NCI-H1694 treated with DMSO at 0.1 percent for 48 hours (cell line): ENCODE results near the gene GJA8.
"Not testable (repeated sequence)": the region's sequence is repeated elsewhere in the genome, so short reads cannot be mapped to it uniquely, and the experiment has no call there.

Experiments
- DNase-seq: peaks from one replicate; lab custom pipeline; 2025; lab: John Stamatoyannopoulos, UW

GJA8 gene

DNA sequence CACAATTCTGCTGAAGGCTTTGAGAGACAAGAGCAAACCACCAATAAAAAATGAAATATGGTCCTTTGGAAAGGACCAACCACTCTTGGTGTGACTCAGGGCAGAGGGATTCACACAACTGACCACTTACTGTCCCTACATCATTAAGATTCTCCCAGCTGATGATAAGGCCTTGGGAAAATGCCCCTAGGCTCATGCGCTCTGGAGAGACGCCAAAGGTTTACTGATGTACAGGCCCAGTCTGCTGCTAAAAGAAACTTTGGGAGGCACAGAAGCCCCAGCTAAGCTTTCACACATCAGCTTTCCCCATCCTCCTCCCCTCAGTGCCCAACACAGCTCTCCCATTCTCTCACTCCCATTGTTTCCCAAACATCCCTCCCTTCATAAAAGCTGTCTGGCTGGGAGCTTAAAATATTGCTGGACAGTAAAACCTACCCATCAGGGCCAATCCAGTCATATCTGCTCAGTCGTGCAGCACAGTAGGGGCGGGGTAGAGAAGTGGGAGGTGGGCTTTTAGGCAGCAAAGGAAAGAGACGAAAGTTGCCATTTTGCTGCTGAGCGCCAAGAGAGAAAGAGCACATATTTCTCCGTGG lies at the start of gene GJA8:
Gene GJA8 (plus strand): TSS at position 543 of the 593 bp plus-strand sequence. CDS start 5,161 bp downstream, outside the sequence.
- DNase-seq, result no peak

DNA sequence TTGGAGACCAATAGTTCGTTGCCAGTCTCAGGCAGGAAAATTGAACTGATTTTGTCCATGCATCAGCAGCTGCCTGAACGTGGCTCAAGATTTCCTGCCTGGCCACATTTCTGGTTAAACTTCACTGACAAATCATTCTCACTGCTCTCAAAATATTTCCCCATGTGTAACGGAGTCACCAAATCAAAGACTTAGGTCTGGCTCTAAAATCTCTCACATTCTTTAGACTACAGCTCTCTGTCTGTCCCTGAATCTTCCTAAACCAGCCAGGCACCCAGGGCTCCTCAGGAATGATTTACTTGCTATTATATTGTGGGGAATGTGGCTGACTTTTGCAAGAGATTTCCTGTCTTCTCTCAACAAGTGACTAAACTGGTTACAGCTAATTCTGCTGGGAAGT lies 49.2 kb upstream of the GJA8 start:
- no peak for DNase-seq

DNA sequence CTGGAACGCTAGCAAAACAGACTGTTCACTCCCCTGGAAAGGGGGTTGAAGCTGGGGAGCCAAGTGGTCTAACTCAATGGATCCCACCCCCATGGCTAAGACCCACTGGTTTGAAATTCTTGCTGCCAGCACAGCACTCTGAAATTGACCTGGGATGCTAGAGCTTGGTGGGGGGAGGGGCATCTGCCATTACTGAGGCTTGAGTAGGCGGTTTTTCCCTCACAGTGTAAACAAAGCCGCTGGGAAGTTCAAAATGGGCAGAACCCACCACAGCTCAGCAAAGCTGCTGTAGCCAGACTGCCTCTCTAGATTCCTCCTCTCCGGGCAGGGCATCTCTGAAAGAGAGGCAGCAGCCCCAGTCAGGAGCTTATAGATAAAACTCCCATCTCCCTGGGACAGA lies 47.6 kb upstream of the GJA8 start:
- not testable (repeated sequence) for DNase-seq

DNA sequence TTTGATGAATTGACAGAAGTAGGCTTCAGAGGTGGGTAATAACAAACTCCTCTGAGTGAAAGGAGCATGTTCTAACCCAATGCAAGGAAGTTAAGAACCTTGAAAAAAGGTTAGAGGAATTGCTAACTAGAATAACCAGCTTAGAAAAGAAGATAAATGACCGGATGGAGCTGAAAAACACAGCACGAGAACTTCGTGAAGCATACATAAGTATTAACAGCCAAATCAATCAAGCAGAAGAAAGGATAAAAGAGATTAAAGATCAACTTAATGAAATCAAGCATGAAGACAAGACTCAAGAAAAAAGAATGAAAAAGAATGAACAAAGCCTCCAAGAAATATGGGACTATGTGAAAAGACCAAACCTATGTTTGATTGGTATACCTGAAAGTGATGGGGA lies 46.6 kb upstream of the GJA8 start:
- DNase-seq, result not testable (repeated sequence)

DNA sequence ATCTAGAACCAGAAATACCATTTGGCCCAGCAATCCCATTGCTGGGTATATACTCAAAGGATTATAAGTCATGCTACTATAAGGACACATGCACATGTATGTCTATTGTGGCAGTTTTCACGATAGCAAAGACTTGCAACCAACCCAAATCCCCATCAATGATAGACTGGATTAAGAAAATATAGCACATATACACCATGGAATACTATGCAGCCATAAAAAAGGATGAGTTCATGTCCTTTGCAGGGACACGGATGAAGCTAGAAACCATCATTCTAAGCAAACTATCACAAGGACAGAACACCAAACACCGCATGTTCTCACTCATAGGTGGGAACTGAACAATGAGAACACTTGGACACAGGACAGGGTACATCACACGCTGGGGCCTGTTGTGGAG lies 35.4 kb upstream of the GJA8 start:
- DNase-seq, result not testable (repeated sequence)

DNA sequence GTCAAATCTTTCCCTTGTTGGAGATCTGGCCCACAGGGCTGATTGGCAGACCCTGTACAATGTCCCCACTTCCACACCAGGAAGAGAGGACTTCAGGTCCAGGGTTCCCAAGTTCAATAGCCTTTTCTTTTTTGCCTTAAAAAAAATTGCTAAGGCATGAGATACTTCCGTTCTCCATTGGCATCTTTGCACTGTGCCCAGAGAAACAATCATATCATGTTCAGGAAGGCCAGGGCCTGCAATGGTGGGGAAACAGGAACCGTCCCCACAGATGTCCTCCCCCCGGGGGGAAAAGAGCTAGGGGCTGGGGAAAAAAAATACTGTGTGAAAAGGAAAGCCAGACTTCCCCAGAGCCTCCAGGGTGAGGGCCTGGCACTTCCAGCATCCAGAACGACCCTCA lies 24.6 kb upstream of the GJA8 start:
- DNase-seq, result no peak

DNA sequence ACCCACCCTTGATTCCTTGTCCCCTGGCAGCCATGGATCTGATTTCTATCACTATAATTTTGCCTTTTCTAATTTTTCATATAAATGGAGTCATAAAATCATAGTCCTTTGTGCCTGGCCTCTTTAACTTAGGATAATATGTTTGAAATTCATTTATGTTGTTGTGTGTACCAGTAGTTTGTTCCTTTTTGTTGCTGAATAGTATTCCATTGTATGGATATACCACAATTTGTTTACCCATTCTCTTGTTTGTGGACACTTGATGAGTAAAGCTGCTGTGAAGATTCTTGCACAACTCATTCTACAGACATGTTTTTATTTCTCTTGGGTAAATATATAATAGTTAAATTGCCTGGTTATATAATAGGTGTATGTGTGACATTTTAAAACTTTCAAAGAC lies 22.7 kb upstream of the GJA8 start:
- no peak for DNase-seq

DNA sequence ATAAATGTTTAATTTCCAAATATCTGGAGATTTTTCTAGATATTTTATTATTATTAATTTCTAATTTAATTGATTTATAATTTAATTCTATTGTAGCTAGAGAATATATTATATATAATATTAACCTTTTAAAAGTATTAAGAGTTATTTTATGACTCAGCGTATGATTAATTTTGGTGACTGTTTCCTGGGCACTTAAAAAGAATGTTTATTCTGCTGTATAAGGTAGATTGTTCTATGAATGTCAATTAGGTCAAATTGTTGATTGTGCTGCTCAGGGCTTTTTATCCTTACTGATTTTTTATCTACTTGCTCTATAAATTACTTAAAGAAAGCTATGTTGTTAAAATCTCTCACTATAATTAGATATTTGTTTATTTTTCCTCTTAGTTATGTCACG lies 20.1 kb upstream of the GJA8 start:
- no peak for DNase-seq

DNA sequence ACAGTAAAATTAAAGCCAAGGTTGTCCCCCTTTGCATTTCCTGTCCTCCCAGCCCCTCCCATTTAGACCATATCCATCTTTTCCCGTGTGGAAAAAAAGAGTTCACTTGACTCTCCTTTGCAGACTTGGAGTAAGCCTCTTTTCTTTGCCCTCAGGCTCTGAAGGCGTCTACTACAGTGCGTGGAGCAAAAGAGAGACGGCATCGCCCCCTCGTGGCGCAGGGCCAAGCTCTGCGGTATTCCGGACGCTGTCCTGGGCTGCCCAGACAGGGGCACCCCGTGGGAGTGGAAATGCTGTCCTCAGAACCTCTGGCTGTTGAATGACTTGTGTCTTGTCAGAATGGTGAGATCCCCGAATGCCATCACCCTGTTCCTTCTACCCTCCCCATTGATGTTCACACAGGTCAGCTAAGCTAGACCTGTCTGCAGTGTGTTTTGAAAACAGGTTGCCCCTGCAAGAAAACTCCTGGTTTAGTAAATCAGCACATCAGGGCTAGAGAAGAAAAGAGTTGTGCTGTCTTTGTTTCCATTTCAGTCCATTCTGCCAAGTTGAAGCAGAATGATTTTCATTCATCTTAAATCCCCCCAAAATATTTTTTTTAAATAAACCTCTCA lies 12.3 kb upstream of the GJA8 start:
- DNase-seq, result no peak

DNA sequence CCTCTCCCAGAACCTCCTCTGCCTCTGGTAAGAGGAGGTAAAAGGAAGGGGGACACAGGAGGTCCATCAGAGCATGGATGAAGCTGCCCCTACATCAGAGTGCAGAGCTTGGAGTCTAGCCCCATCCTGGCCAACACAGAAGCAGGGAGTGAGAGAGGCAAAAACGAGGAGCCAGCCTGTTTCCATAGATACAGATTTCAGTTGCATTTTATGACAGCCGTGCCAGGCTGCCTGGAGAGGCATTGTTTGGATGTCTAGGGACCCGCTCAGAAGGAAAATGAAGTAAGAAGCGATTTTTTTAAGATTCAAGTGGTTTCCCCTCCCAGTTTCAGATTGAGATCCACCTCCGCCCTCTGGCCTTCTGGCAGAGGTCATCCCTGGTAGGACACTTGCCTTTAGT lies 11.5 kb upstream of the GJA8 start:
- no peak for DNase-seq

DNA sequence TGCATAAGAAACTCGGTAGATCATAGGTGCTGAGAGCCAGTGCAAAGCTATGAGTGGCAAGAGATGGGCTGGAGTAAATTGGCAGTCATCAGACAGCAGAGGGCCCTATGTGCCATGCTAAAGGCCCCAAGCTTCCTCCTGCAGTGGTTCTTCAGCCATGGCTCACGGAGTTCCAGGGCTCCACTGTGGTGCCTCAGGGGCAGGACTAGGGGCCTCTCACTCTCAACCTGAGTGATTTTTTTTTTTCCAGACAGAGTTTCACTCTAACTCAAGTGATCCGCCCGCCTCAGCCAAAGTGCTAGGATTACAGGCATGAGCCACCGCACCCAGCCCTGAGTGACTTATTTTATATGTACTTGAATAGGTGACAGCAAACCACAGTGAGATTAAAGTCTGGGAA lies 10.4 kb upstream of the GJA8 start:
- no peak for DNase-seq

DNA sequence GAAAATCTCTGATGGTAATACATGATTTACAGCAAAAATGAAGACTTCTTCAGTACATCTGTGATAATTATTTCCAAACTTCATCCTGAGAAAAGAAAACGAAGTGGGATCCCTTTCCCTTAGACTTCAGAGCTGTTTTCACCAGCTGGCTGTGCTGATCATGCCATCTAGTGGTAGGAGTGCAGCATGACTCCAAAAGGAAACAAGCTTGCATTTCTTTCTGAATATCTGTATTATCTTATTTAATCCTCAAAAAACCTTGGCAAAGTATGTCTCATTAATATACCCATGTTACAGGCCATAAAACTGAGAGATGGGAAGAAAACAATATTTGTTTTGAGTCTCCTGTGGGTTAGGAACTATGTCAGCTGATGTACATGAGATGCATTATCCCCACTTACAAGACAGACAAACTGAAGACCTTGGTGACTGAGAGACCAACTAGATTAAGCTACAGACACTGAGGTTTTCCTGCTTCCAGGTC lies 9.8 kb upstream of the GJA8 start:
- DNase-seq, result peak; percentile 62

DNA sequence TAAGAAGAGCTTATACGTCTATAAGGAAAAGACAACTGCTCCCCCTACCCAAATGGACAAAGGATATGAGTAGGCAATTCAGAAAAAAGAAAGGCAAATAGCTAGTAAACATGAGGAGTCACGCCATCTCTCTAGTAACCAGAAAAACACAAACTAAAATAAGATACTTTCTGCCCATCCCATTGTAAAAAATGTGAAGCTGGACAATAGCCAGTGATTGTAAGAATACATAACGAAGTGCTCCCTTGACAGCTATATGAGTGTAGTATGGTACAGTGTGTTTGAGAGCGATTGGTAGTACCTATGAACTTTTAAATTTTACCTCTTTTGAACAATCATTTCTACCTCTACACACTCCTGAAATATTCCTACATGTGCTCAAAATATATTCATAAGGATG lies 7.5 kb upstream of the GJA8 start:
- no peak for DNase-seq

DNA sequence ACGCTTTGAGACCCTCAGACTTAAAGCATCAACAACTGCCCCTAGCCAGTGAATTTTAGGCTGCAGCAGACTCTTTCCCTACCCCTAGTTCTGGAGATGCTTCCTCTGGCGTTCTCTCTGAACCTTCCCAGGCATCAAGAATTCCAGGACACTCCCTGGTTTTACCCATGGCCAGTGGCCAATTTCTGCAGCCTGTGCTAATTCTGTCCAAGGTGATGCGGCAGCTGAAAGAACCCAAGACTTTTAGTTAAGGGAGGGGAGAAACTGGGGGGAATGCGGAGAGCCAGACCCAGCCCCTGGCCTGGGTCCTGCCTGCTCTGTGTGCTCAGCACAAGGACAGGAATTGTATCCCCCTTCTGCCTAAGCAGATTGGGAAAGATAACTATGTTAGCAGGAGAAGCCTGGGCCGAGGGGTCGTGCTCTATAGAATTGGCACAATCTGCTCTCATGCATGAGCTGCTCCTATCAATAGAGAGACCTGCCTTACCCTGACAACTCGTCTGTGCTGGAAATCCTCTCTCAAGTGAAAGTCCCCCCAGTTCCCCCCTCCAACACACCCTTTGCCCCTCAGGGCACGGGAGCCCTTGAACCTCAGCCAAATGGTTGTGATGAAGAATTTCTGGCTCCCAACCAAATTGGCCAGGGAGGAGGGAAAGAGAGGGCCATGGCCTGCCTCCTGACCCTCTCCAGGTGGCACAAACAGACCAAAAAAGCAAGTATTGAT lies 5.4 kb upstream of the GJA8 start:
- no peak for DNase-seq

DNA sequence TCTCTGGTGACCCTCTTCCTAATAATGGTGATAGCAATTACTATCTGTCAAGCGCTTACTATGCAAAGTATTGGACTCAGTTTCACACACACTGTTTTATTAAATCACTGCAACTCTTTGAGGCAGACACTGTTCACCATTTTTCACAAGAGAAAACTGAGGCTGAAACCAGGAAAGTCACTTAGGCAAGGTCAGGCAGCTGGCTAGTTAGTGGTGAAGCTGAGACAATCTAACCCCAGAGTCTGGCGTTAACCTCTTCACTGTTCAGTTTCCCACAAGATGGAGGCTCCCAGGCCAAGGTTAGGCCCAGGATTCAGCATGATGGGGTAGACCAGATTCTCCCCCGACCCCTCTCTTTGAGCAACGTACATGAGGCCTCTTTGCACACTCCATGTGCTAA lies 4.8 kb upstream of the GJA8 start:
- DNase-seq, result no peak

DNA sequence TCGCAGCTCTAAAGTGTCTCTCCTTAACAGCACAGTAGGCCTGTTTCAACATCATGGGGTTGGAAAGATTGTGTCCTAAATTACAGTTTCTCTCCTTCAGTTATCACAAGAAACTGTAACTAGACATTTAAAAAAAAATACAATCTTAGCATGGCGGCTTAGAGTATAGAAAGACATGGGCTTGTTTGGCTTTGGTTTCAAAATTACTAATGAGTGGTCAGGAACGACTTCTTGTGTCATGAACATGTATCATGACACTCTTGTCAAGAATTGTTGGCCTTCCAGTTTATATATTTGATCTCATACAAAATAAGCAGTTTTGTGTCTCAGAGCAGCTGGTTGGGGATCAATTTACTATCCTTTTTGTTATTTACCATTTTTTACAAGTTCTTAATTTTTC lies 2.1 kb downstream of the GJA8 start:
- DNase-seq, result no peak

DNA sequence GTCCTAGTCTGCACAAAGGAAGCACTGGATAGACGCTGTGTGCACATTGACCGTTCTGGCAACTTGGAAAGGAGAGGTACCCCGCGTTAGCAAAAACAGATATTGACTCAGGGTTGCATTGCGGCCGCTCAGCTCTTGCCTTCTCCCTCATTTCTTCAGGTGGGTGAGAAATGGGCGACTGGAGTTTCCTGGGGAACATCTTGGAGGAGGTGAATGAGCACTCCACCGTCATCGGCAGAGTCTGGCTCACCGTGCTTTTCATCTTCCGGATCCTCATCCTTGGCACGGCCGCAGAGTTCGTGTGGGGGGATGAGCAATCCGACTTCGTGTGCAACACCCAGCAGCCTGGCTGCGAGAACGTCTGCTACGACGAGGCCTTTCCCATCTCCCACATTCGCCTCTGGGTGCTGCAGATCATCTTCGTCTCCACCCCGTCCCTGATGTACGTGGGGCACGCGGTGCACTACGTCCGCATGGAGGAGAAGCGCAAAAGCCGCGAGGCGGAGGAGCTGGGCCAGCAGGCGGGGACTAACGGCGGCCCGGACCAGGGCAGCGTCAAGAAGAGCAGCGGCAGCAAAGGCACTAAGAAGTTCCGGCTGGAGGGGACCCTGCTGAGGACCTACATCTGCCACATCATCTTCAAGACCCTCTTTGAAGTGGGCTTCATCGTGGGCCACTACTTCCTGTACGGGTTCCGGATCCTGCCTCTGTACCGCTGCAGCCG lies 5.4 kb downstream of the GJA8 start:
- DNase-seq, result no peak

DNA sequence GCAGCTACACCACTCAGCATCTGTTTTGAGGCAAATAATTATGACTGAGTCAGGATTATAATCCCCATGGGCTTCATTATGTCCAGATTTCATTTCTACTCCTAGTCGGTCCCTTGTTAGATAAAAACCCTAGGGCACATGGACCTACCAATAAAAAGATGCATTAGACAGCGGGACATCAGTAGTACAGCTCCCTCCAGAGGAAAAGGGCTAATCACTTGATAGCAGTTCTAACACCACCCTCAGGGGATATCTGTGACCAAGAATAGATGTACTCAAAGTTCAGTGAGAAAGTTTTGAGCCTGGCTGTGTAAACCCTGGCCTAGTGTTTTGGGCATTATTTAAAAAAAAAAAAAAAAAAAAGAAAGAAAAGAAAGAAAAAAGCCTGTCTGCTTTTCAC lies 10.0 kb downstream of the GJA8 start:
- DNase-seq, result no peak

DNA sequence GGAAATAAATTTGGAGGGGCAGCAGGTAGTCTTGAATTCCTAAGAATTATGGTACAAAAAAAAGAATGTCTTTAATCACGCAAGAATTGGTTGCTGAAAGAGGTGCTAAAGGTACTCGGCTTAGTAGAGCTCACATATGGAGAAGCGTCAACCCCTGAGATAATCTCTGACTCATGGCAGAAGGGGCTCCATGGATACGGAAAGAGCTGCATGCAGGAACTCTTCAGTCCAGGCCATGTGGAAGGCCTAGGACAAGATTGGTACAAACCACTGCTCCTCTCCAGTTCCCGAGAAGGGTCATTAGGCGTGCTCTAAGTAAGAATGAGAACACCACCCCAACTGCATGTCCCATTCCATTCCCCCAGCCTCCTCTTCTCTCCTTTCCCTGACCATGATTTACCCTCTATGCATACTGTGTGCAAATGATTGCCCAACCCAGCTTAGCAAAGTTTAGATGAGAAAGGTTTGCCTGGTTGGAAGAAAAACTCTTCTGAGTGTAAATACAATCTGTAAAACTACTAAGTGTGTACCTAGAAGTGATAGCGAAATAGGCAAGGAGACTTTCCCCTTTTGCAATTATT lies 10.9 kb downstream of the GJA8 start:
- DNase-seq, result no peak

DNA sequence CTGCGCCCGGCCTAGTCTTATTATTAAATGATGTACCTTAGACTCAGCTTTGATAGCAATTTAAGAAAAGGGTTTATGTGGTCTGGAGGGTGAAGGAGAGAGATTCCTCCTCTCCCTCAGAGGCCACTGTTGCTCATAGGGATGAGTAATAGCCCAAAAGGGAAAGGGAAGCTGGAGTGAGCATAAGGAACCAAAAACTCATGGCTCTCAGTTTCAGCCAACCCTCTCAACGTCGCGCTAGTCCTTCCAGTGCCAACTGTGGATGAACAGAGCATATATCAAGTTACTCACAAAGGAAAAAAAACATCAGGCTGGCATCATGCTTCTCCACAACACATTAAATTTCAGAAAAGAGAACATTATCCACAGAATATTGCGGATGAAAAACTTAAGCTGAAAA lies 17.3 kb downstream of the GJA8 start:
- no peak for DNase-seq

DNA sequence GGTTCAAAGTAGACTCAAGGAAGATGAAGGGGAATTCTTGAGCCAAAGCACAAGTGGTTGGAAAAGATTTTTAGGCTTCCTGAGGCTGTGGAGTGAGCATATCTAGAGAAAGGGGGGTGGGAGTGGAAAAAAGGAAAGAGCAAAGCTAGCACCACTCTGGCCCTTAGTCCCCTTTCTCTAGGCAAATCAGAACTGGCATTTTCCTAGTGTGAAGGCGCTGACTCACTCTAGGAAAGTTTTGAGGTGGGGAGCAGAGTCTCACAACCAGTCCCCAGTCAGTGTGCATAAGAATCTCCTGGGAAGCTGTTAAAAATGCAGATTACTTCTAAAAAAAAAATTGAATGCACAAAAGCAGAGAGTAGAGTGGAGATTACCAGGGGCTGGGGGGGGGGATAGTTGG lies 22.2 kb downstream of the GJA8 start:
- no peak for DNase-seq

DNA sequence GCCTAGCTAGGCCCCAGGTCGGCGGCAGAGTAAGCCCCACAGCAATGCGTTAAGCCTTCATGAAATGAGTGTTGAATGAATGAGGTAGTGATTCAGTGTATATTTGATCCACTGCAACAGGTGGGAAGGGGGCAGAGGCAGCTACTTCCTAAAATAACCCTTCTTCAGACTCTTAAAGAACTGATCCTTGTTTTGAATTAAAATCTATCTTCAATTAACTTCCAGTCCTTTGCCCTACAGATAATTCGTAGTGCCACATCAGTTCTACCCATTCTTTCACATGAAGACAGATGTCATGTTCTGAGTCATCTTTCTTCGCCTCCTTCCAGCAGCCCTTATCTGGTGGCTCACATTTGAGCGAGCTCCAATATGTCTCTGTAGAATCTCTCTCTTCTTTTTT lies 24.6 kb downstream of the GJA8 start:
- not testable (repeated sequence) for DNase-seq
